NT2/D1 (cell line): Measurements from ENCODE around the gene SF3B3.

Experiments used
- YY1 ChIP-seq: IDR thresholded peaks from 2 replicates; pipeline ENCODE4 v1.6.1; 2011; ENCODE audit not compliant: insufficient read length, insufficient read depth
- ZNF274 ChIP-seq: IDR thresholded peaks from 2 replicates; pipeline ENCODE4 v1.6.1; 2011; ENCODE audit warnings: mild to moderate bottlenecking, low read depth, low read length

DNA sequence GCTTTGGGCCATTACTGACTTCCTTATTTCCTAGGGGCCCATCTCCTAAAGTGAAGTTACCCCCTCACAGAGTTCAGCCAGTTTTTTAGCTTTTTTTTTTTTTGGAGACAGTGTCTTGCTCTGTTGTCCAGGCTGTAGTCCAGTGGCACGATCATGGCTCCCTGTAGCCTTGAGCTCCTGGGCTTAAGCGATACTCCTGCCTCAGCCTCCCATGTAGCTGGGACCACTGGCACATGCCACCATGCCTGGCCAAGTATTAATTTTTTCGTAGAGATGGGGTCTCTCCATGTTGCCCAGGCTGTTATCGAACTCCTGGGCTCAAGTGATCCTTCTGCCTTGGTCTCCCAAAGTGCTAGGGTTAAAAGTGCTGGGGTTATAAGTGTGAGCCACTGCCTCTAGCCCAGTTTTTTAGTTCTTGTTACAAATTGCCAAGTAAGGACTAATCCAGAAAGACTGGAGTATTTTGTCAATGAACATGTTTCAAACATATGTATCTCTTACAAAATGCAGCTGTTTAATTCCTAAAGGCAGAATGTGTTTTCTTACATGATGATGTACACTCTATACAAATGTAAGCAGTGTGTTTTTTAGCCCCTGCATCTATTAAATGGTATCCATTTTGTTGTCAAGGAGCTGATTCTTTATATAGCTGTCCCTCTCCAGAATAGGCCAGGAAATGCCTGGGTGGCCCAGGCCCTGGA, 73.7 kb downstream of the SF3B3 start:
- TF ChIP-seq YY1: no peak
- no peak for TF ChIP-seq ZNF274
